ENCODE measurements around the gene CD84. TPM values are rescaled to one million over a fixed set of nuclear protein-coding genes. Genes with fewer than 3 reads are reported as not detected.

Gene CD84
- polyA plus RNA-seq, 1 of the 3 experiments (the other 2 are of a cell fraction), result not detected

GRCh38 chr1:160522622-160523345 is 56.5 kb downstream of the CD84 start, which contains the start of gene SLAMF6 (continued):
- TF ChIP-seq USF2 (IDR thresholded peaks at IDR 0.05; ENCODE audit: borderline replicate concordance, low read depth, low read length) (no peak), SIN3A (IDR thresholded peaks at IDR 0.05; ENCODE audit: borderline replicate concordance, low read depth, low read length) (no peak)

GRCh38 chr1:160522136-160522535 is 57.2 kb downstream of the CD84 start:
- no peaks in the 10 kb centered on the region for H3K79me2 ChIP-seq (ENCODE audit: insufficient read depth)
- no peak overlapping the region for H3K27ac ChIP-seq (ENCODE audit: low read depth in 2 of 2, low read length in 1 of 2)
- no peak overlapping the region for H2AFZ ChIP-seq (ENCODE audit: low read depth)
- H3K36me3 ChIP-seq (replicated peaks in 1 of 2; ENCODE audit: control insufficient read depth in 1 of 2, insufficient read depth in 2 of 2, low read length in 1 of 2), result no peaks in the 10 kb centered on the region
- no peak overlapping the region for H3K9ac ChIP-seq
- H4K20me1 ChIP-seq (ENCODE audit: insufficient read depth), result no peaks in the 10 kb centered on the region
- H3K4me2 ChIP-seq, result no peak overlapping the region
- no peak for TF ChIP-seq SMC3 (IDR thresholded peaks at IDR 0.05; ENCODE audit: low read depth, low read length)
- TF ChIP-seq, protein P1, sequence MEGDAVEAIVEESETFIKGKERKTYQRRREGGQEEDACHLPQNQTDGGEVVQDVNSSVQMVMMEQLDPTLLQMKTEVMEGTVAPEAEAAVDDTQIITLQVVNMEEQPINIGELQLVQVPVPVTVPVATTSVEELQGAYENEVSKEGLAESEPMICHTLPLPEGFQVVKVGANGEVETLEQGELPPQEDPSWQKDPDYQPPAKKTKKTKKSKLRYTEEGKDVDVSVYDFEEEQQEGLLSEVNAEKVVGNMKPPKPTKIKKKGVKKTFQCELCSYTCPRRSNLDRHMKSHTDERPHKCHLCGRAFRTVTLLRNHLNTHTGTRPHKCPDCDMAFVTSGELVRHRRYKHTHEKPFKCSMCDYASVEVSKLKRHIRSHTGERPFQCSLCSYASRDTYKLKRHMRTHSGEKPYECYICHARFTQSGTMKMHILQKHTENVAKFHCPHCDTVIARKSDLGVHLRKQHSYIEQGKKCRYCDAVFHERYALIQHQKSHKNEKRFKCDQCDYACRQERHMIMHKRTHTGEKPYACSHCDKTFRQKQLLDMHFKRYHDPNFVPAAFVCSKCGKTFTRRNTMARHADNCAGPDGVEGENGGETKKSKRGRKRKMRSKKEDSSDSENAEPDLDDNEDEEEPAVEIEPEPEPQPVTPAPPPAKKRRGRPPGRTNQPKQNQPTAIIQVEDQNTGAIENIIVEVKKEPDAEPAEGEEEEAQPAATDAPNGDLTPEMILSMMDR (IDR thresholded peaks at IDR 0.05), result no peak
- no peak for TF ChIP-seq FOXJ3 (CRISPR knock-in tag; IDR thresholded peaks at IDR 0.05)
- no peak for TF ChIP-seq MEF2A (IDR thresholded peaks at IDR 0.05; ENCODE audit: borderline replicate concordance, low read depth)
- no peaks in the 10 kb centered on the region for H3F3A ChIP-seq (replicated peaks; ENCODE audit: insufficient read depth)
- WGBS (ENCODE audit: low lambda C conversion rate), result 10% methylated on average over 3 of the region's 3 CpGs
- no peak overlapping the region for H3K4me3 ChIP-seq (ENCODE audit: low read depth in 2 of 2, low read length in 1 of 2)
- H3K27me3 ChIP-seq (ENCODE audit: insufficient read depth), result peaks cover 4% of the 10 kb centered on the region; the same call in 1 of the 2 replicates
- no peak for DNase-seq
- ChIA-PET CTCF (interaction anchor here (0.6 to 0.8 kb wide), 2 partner anchors 8 to 87 kb away, joined by 3 read pairs; no protein-coding TSS in a partner anchor), POLR2A (no interaction called here)
- no peaks in the 10 kb centered on the region for H3K9me2 ChIP-seq
- H3K9me3 ChIP-seq, result no peaks in the 10 kb centered on the region
- H3K4me1 ChIP-seq (ENCODE audit: control insufficient read depth in 1 of 2, insufficient read depth in 2 of 2, low read depth in 1 of 2, low read length in 1 of 2), result no peaks in the 10 kb centered on the region; a peak in 1 of 4 replicates

GRCh38 chr1:160521554-160521953 is 57.7 kb downstream of the CD84 start:
- Histone ChIP-seq H3K27ac (ENCODE audit: low read depth in 2 of 2, low read length in 1 of 2) (no peak overlapping the region), H3K79me2 (ENCODE audit: insufficient read depth) (no peaks in the 10 kb centered on the region), H2AFZ (ENCODE audit: low read depth) (no peak overlapping the region), H3K9ac (no peak overlapping the region), H3K9me2 (no peaks in the 10 kb centered on the region), H4K20me1 (ENCODE audit: insufficient read depth) (no peaks in the 10 kb centered on the region), H3F3A (replicated peaks; ENCODE audit: insufficient read depth) (no peaks in the 10 kb centered on the region), H3K4me2 (no peak overlapping the region), H3K4me3 (ENCODE audit: low read depth in 2 of 2, low read length in 1 of 2) (no peak overlapping the region), H3K27me3 (ENCODE audit: insufficient read depth) (peaks cover 4% of the 10 kb centered on the region; the same call in 1 of the 2 replicates), H3K9me3 (no peaks in the 10 kb centered on the region), H3K36me3 (replicated peaks in 1 of 2; ENCODE audit: control insufficient read depth in 1 of 2, insufficient read depth in 2 of 2, low read length in 1 of 2) (no peaks in the 10 kb centered on the region), H3K4me1 (ENCODE audit: control insufficient read depth in 1 of 2, insufficient read depth in 2 of 2, low read depth in 1 of 2, low read length in 1 of 2) (no peaks in the 10 kb centered on the region; a peak in 1 of 4 replicates)
- CTCF ChIA-PET, result no interaction called here
- POLR2A ChIA-PET, result no interaction called here
- TF ChIP-seq RAD21 (IDR thresholded peaks at IDR 0.05; ENCODE audit: low read length) (no peak), USF2 (IDR thresholded peaks at IDR 0.05; ENCODE audit: borderline replicate concordance, low read depth, low read length) (no peak), POLR2AphosphoS5 (IDR thresholded peaks at IDR 0.05; ENCODE audit: low read depth, low read length) (no peak), TEAD4 (IDR thresholded peaks at IDR 0.05; ENCODE audit: borderline replicate concordance, insufficient read depth) (no peak), FOXJ3 (CRISPR knock-in tag; IDR thresholded peaks at IDR 0.05) (no peak), JUND (IDR thresholded peaks at IDR 0.05) (no peak)
- TF ChIP-seq, protein P1 (IDR thresholded peaks at IDR 0.05), result no peak
- TF ChIP-seq, protein P2, sequence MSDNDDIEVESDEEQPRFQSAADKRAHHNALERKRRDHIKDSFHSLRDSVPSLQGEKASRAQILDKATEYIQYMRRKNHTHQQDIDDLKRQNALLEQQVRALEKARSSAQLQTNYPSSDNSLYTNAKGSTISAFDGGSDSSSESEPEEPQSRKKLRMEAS (IDR thresholded peaks at IDR 0.05; ENCODE audit: low read depth), result no peak
- TF ChIP-seq, protein P3, sequence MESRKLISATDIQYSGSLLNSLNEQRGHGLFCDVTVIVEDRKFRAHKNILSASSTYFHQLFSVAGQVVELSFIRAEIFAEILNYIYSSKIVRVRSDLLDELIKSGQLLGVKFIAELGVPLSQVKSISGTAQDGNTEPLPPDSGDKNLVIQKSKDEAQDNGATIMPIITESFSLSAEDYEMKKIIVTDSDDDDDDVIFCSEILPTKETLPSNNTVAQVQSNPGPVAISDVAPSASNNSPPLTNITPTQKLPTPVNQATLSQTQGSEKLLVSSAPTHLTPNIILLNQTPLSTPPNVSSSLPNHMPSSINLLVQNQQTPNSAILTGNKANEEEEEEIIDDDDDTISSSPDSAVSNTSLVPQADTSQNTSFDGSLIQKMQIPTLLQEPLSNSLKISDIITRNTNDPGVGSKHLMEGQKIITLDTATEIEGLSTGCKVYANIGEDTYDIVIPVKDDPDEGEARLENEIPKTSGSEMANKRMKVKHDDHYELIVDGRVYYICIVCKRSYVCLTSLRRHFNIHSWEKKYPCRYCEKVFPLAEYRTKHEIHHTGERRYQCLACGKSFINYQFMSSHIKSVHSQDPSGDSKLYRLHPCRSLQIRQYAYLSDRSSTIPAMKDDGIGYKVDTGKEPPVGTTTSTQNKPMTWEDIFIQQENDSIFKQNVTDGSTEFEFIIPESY (IDR thresholded peaks at IDR 0.05; ENCODE audit: borderline replicate concordance, low read depth), result no peak
- WGBS (ENCODE audit: low lambda C conversion rate), result 11% methylated on average over 2 of the region's 2 CpGs
- no peak for DNase-seq
